Left cardiac atrium (tissue), 4 donors: ENCODE data around the gene DYNLT2. TPM values are rescaled to one million over a fixed set of nuclear protein-coding genes. Genes with fewer than 3 reads are reported as not detected.
"Not testable (repeated sequence)": the region's sequence is repeated elsewhere in the genome, so short reads cannot be mapped to it uniquely, and the experiment has no call there.

Experiments used
- ATAC-seq, 2 donors: fragments of 200-7000 bp; cut with Tn5 transposase; one replicate each; pipeline ENCODE4 v1.9.1; 2020; ENCODE audit warnings: mild to moderate bottlenecking in 2 of 2, moderate library complexity in 2 of 2
- DNase-seq: peaks from one replicate; pipeline ENCODE4 v3.0.0-alpha.2; 2020
- intact Hi-C, 2 donors: fragments of 100-400 bp; cut with DNase I; formaldehyde crosslinking; loops; one replicate each; pipeline versions ENCODE4 v1.14.1 to v1.15.1; 2022 to 2023
- total RNA-seq, 2 donors: library from RNA; stranded (reverse); fragmentation: NEBNext Ultra II Directional; extraction: Animal tissue kit (Norgen Biotek cat#: 25700); gene quantifications; one replicate each; pipeline ENCODE4 v1.2.1, GENCODE V29; 2021
- donor health status: DM: no; HTN: yes; CAD: no.
- donor health status: DM: no; HTN: yes; CAD: no; lungs with severe emphysema.
- donor health status: DM: yes; HTN: yes; CAD: no.
- donor health status: Dilated cardiomyopathy.

DYNLT2 gene
- total RNA-seq, 2 donors from 2014 or later: 0.59 to 1.1 TPM

DNA sequence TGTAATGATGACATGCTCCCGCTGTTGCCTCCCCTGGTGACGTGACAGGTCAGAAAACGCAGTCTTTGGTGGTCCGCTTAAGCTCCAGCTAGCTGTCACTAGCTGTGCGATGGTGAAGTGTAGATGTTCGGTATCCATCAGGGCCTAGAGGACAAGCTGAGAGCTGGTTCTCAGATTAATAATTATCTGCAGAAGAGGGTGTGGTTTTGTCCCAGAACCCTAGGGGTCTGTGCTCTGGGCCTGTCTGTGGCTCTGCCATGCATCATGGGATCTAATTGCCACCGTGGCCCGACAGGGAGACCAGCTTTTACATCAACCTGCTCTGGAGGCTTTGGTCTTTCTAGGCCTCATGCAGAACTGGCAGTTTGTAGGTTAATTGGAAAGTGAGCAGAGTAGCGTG, 34.2 kb upstream of the DYNLT2 start:
- no peak for ATAC-seq
- DNase-seq: no peak
- intact Hi-C loops: no loop called here

DNA sequence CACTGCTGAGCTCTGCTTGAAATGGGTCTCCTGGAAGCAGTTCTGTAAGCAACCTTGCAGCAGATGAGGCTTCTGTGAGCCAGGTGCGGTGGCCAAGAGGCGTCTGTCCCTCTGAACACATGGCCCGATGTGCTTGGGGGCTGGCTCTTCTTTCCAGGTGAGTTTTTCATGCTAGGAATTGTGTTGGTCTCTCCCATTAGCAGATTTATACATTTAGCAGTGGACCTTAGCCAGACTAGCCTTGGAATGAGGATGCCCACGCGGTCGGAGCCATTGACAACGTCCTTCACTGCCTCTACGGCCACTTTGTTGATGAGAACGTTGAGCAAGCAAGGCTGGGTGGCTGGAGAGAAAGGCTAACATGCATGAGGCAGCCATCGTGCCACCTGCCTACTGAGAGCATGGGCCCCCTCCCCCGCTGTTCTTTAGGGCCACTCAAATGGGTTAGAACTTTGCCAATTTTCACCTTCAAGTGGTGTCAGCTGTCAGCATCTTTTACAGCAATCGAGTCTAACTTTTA, 33.5 kb upstream of the DYNLT2 start:
- intact Hi-C loops: no loop called here
- DNase-seq: no peak
- no peak for ATAC-seq

DNA sequence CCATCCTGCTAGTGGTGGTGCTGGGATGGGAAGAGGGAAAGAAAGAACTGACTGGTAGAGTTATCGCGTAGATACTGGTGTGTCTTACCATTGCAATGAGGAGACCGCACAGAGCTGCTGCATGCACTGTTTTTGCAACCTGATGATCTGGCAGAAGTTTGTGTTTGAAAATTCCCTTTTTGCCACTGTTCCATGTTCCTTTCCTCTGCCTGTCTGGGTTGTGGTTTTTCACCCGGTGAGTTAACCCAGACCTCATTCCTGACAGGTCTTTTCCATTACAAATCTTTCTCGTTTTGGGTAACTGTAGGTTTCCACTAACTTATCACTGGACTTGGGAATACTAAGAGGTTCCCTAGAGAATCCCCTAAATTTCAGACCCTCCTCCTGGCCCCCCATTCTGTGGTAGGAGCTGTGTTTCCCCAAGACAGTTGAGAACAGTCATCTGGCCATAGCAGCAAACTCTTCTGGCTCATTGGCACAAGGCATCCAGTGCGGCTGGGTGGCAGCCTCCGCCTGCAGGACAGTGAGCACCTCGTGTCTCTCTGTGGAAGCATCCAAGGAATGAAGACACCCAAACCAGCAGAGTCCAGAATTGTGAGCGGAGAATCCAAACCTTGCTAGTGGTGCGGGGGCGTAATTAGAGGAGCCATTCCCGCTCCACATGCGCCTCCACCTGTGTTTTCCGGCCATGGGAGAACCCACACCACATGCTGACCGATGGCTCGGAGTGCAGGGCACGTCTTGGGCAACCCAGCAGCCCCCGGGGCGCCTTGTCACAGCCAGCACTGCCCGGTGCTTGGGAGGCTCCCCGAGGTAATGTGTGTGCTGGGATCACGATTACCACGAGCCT, 32.8 kb upstream of the DYNLT2 start:
- intact Hi-C loops: no loop called here
- ATAC-seq (no peak), DNase-seq (no peak)

DNA sequence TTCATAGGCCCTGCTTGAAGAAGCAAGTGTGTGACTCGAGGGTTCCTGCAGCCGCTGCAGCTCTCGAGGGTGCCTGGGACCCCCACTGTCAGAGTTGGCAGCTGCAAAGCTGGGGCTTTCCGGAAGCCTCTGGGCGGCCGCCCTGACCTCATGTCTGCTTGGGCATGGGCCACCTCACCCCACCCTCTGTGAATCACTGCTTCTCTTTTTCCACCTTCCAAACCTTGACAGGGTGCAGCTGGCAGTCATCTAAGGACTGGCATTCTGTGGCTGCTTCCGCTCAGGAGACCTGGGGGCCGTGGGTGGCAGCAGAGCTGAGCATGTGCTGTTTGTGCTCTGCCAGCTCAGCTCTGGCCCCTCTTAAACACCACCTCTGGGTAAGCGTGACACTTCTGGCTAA, 32.0 kb upstream of the DYNLT2 start:
- no peak for DNase-seq
- intact Hi-C loops: no loop called here
- ATAC-seq: no peak

DNA sequence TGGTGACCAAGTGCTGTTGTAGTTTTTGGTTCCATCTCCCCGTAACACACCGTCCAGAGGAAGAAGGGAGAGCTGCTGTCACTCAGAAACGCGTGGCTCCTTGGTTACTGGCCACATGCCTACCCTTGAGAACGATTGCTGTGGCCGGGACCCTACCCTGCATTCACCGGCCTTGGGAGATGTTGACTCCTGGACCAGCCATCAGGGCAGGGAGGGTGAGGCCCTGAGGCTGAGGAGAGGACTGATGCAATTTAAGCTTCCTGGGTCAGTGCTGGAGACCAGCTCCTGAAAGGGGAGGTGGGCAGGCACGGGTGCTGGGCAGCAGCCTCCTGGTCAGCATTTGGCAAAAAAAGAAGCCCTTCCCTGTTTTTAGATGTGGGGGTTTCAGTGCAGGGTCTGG, 31.6 kb upstream of the DYNLT2 start:
- intact Hi-C loops: no loop called here
- ATAC-seq (no peak), DNase-seq (no peak)

DNA sequence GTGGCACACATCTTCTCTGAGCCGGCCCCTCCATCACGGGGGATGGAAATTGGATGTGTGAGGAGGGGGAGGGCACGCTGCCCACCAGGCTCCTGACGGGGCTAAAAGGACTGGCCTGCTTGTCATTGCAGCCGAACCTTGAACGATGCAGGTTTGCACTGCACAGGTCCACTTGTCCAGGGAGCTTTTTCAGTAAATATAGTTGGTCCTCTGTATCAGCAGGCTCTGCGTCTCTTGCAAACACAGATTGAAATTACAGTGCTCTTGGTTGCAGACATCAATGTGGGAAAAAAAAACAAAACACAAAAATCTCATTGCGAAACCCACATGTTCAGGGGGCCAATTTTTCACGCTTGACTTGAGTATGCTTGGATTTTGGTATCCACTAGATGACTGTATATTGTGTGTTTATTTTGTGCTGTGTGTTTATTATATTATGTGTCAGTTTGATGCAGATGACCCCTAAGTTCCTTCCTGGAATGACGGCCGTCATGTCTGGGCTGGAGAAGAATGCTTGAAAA, 29.3 kb upstream of the DYNLT2 start:
- intact Hi-C loops: no loop called here
- ATAC-seq (no peak), DNase-seq (no peak)

DNA sequence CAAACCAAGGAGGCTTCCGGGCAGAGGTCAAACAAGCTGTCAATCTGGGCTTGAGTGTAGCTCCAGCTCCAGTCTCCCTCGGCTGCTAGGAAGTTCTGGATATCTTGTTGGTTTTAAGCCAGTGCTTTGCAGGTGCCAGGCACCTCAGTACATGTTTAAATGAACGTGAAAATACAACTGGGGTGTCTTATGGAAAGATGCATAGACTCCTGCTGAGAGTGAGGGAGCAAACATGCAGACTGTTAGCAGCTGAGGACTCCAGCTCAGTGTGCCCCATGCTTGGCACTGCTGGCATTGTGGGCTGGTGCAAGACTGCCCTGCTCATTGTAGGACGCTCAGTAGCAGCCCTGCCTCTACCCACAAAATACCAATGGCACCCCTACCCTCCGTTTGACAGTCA, 28.5 kb upstream of the DYNLT2 start:
- intact Hi-C loops: no loop called here
- no peak for DNase-seq
- ATAC-seq: no peak

DNA sequence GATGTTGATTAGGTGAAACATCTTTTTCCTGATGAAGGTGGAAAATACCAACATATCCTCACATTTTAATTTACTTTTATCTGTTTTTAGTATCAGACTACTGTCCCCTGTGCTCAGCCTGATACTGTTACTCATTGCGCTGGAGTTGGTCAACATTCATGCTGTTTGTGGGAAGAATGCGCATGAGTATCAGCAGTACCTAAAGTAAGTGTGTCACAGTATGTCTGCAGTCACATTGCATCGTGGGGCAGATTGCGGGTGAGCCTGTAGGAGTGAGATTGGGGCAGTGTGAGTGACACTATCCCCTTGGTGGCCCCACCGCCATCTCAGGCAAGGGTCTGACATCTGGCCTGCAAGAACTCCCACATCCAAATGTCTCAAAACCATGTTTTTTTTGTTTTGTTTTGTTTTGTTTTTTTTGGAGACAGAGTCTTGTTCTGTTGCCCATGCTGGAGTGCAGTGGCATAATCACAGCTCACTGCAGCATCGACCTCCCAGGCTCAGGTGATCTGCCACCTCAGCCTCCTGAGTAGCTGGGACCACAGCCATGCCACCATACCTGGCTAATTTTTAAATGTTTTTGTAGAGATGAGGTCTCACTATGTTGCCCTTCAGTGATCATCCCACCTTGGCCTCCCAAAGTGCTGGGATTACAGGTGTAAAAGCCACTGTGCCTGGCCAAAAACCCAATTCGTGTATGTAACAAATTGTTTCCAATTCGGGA, 27.9 kb upstream of the DYNLT2 start:
- DNase-seq: no peak
- intact Hi-C loops: no loop called here
- no peak for ATAC-seq

DNA sequence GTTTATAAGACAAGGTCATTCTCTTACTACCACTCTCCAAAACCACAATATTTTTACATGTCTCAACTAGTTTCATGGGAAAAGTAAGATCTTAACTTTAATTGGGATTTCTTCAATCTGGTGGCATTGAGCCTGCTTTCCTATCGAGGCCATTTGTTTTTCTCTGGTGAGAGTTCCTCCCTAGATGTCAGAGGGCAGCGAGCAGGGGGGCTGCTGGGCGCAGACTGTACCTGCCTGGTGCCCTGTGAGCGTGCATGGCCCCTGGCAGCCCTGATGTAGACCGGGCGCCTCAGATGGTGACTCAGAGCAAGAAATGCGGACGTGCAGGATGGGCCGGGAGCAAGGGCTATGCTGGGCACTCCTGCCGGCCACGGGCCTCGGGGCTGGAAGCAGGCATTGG, 27.3 kb upstream of the DYNLT2 start:
- intact Hi-C loops: no loop called here
- no peak for DNase-seq

DNA sequence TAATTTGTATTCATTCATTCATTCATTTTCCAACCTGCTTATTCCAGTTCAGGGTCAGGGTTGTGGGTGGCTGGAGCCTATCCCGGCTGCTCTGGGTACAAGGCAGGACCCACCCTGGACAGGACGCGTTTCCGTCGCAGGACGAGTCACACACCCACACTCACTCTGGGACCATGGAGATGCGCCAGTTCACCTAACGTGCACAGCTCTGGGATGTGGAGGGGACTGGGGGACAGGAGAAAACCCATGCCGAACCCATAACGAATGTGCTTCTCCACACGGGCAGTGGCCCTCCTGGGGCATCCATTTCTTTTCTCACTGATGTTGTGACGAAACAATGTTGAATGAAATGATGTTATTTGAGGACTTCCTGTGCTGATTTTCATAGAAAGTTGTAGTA, 26.5 kb upstream of the DYNLT2 start:
- intact Hi-C loops: no loop called here
- DNase-seq (no peak), ATAC-seq (no peak)

More for the DNA sequence above, 27.3 kb upstream of the DYNLT2 start:
- no peak for ATAC-seq

DNA sequence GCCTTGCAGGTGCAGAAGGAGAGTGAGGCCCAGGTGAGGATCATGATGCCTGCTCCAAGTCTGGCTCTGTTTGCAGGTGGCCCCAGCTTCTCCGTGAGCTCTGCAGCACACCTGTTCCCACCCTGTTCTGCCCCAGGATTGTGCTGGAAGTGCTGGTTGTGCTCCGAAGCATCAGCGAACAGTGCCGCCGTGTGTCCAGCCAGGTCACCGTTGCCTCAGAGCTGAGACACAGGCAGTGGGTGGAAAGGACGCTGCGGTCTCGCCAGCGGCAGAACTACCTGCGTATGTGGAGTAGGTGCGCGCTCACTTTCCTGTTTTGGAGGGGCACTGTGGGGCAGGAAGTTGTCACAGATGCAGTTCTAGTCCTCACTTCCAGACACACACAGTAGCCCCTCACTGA, 25.0 kb upstream of the DYNLT2 start:
- intact Hi-C loops: no loop called here
- ATAC-seq: no peak
- no peak for DNase-seq

DNA sequence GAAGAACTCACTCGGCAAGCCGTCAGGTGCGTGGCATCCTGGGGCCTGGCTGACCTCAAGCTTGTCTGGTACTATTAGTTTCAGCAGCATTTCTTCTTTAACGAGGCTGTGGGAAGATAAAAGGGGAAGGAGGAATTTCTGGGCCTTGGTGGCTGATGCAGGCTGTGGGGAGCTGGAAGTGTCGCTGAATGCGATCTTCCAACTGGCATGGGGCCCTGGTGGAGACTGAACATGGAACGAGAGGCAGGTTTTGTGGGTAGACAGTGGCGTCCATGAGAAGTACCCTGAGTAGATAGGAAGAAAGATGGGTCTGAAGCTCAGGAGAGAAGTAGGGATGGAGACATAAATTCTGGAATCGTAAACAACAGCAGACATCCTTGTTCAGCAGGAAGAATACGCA, 23.9 kb upstream of the DYNLT2 start:
- ATAC-seq: no peak
- intact Hi-C loops: no loop called here
- no peak for DNase-seq

DNA sequence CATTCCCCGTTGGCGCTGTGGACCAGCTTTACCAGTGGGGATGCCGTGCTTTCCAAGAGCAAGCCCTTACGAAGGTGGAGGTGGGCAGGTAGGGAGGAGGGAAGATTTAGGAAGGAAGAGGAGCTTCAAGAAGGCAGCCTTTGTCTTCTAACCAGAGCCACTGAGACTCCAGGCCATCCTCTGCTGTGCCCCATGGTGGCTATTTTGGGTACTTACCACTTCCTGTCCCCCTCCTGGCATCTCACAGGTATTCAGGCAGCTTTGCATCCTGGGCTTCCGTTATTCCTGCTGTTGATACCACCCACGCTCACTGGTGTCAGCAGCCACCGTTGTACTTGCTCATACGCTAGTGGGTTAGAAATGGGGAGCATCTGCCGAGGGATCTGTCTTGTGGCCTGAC, 23.0 kb upstream of the DYNLT2 start:
- no peak for DNase-seq
- ATAC-seq: no peak
- intact Hi-C loops: no loop called here

DNA sequence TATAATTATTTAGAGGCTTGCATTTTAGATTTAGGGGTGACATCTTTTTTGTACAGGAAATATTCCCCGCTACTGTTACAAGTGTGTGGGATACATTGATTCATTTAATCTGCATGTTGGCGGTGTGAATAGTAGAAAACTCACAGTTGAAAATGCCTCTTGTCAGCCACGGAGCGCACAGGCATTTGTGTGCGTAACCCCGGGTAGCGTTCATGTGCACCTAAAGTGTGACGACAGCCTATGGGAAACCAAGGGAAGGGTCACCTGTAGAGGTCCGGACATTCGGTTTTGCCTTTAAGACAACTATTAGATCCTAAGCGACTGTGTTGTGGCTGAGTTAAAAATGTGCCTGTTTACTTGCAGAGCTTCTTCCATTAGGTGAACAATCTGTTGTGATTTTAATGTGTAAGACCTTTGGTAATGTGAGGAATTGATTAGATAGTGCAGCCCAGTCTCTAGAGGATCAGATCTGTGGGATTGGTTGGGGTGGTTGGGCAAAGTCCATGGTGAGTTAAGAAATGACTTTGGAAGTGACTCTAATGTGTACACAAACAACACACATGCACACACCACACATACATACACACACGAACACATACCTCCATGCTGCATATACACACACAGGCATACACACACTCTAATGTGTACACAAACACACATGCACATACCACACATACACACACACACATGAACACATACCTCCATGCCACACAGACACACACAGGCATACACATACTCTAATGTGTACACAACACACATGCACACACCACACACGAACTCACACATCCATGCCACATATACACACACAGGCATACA, 15.8 kb upstream of the DYNLT2 start:
- ATAC-seq: no peak
- intact Hi-C loops: no loop called here

DNA sequence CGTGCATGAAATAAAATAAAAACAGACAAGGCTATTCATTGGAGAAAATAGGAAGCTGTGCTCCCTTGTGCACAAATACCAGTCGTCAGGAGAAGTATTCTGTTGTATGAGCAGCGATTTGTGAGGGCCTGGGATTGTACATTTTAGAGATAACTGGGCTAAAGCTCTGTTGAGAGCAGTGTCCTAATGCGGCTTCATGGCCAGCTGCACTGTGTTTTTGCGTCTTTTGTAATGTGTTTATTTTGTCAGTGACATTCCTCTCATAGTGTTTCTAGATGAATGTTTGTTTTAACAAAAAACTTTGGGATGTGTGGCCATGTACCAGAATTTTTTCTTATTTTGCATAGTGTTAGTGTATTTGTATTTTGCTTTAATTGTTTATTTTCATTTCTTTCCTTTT, 14.9 kb upstream of the DYNLT2 start:
- DNase-seq (no peak), ATAC-seq (no peak)
- intact Hi-C loops: no loop called here

More for the DNA sequence above, 15.8 kb upstream of the DYNLT2 start:
- no peak for DNase-seq

DNA sequence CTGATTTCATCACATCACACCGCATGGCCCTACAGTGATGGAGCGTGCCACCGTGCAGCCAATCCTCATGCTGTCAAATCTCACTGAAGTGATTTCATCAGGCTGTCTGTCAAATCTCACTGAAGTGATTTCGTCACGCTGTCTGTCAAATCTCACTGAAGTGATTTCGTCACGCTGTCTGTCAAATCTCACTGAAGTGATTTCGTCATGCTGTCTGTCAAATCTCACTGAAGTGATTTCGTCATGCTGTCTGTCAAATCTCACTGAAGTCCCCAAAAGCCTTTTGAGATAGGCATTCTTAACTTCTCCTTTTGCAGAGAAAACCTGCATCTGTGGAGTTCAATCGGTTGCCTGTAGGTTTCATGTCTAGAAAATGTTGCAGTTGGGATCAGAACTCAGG, 14.4 kb upstream of the DYNLT2 start:
- intact Hi-C loops, ATAC-seq, DNase-seq: not testable (repeated sequence)

DNA sequence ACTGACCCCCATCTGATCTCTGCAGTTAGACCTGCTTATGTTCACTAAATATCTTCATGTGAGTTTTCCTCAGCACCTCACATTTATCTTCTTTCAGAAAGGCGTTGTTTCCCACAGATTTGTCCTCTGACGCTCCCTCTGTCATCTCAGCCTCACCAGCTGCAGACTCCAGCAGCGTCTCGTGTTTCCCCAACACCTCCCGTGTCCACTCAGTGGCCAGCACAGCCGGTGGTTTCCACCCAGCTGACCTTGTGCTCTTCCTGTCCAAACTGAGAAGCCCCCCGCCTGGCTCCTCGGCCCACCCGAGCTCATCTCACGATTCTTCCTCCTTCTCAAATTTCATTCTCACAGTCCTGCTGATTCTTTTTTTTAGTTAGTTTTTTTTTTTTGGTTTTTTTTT, 12.5 kb upstream of the DYNLT2 start:
- ATAC-seq (no peak), DNase-seq (no peak)
- intact Hi-C loops: no loop called here

DNA sequence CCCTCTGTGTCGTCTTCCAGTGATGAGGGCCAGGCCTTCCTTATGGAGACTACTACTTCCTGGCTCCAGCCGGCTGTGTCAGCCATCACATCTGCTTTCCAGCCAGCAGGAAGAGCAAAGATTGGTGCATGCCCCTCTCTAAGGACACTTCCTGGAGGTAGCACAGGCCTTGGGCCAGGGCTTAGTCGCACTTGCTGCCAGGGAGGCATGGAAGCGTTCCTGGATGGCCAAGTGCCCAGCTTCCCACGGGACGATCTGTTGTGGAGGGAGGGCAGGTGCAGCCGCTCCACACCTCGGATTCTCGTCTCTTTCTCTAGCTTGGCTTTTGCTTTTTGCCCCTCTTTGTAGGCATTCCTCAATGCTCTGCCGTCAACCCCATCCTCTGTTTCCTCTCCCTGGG, 11.9 kb upstream of the DYNLT2 start:
- no peak for DNase-seq
- no peak for ATAC-seq
- intact Hi-C loops: no loop called here

DNA sequence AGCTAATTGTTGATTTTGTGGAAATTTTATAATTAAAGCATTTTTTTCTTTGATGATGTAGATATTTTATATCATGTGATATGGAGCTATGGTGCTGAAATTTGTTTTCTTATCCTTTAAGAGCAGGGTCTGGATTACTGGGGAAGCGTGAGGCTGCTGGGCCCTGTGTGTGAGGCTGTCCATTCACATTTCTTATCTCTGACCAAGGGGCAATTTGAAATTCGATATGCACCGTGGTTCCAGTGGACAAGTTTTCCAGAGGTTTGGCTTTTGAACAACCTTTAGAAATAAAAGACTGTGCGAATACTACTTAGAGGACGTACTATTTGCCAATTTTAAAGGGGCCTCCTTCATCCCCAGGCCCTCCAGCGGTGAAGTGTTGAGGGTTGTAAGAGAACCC, 3.8 kb upstream of the DYNLT2 start:
- intact Hi-C loops: loop anchor here in 1 of 2 donors (10.0 kb wide), 1 partner anchor 50 kb away; the partner anchor contains the start of genes C6orf120 and WDR27
- no peak for DNase-seq
- ATAC-seq: no peak
